ENCODE measurements around the gene LRP5.

- TF ChIP-seq CTCF (IDR thresholded peaks at IDR 0.05; ENCODE audit: insufficient read depth, low read length, poor library complexity, severe bottlenecking) (no peak), EZH2phosphoT487 (conservative IDR thresholded peaks at IDR 0.05; ENCODE audit: low read length) (no peak)
Observed at GRCh38 chr11:68282141-68282860, 30.1 kb upstream of the LRP5 start.
